Panc1 (cell line): ENCODE data around the gene PCED1B. TPM values are rescaled to one million over a fixed set of nuclear protein-coding genes. Genes with fewer than 3 reads are reported as not detected.

Source experiments
- ATAC-seq: fragments of 200-7000 bp; cut with Tn5 transposase; 2 replicates; pipeline ENCODE4 v1.9.1; 2020; ENCODE audit warnings: mild to moderate bottlenecking, moderate library complexity
- BruUV-seq: library from RNA; stranded (reverse); fragments of 400-500 nt; replicated peaks from 2 replicates; lab custom pipeline; 2021; lab: Mats Ljungman, UMichigan
- CTCF ChIA-PET: fragments of 300-600 bp; sonication (Branson Sonifier 250); formaldehyde crosslinking; loops from one replicate; lab custom pipeline; 2022; ENCODE audit warnings: antibody characterized with exemption; lab: Charles Lee
- POLR2A ChIA-PET: fragments of 300-600 bp; sonication (Branson Sonifier 250); formaldehyde crosslinking; loops from one replicate; lab custom pipeline; 2022; ENCODE audit warnings: antibody characterized with exemption; lab: Charles Lee
- DNase-seq: peaks from one replicate; pipeline ENCODE4 v3.0.0-alpha.2; 2010; ENCODE audit warnings: low read depth, low spot score
- H3K27ac ChIP-seq: 2 replicates; pipeline ENCODE4 v1.5.1; 2011; ENCODE audit warnings: mild to moderate bottlenecking, low read length, inconsistent platforms
- H3K27me3 ChIP-seq: fragments of 200-500 bp; sonication (Bioruptor generic); 2 replicates; pipeline ENCODE4 v1.6.0; 2014; ENCODE audit warnings: low read length, inconsistent platforms; ENCODE audit not compliant: control insufficient read depth, insufficient read depth
- H3K36me3 ChIP-seq: fragments of 200-500 bp; sonication (Bioruptor generic); 2 replicates; pipeline ENCODE4 v1.5.1; 2014; ENCODE audit warnings: inconsistent platforms, mild to moderate bottlenecking, low read length, moderate library complexity; ENCODE audit not compliant: control insufficient read depth, insufficient read depth
- H3K4me1 ChIP-seq: 2 replicates; pipeline ENCODE4 v1.5.1; 2011; ENCODE audit warnings: inconsistent platforms, mild to moderate bottlenecking, low read length, moderate library complexity; ENCODE audit not compliant: control insufficient read depth, insufficient read depth
- H3K4me3 ChIP-seq, 2 experiments: 2 replicates each; pipeline ENCODE4 v1.5.1; 2011 to 2012; ENCODE audit warnings: low read depth in 2 of 2, low read length in 2 of 2, mild to moderate bottlenecking in 2 of 2, inconsistent platforms in 1 of 2, moderate library complexity in 1 of 2
- H3K9me3 ChIP-seq: fragments of 200-500 bp; sonication (Bioruptor generic); 2 replicates; pipeline ENCODE4 v1.5.1; 2014; ENCODE audit warnings: low read depth, mild to moderate bottlenecking, inconsistent platforms, low read length, moderate library complexity; ENCODE audit not compliant: control insufficient read depth, insufficient read depth
- POLR2AphosphoS5 ChIP-seq: IDR thresholded peaks from 2 replicates; pipeline ENCODE4 v1.6.1; 2012; ENCODE audit warnings: mild to moderate bottlenecking, low read depth, low read length, moderate library complexity
- SIN3A ChIP-seq: IDR thresholded peaks from 2 replicates; pipeline ENCODE4 v1.6.1; 2012; ENCODE audit warnings: low read depth, mild to moderate bottlenecking, low read length, moderate library complexity, borderline replicate concordance; ENCODE audit not compliant: insufficient read depth
- TCF7L2 ChIP-seq: IDR thresholded peaks from 2 replicates; pipeline ENCODE4 v1.6.1; 2011; ENCODE audit warnings: mild to moderate bottlenecking, low read depth, low read length, inconsistent platforms
- in situ Hi-C: cut with HindIII; loops from 2 replicates; pipeline ENCODE4 v1.10.0; 2016; ENCODE audit warnings: low sequenced_read_pairs, low pct_unique_long_range_greater_than_20kb
- intact Hi-C: fragments of 100-400 bp; cut with micrococcal nuclease; formaldehyde crosslinking; loops from one replicate; pipeline ENCODE4 v1.10.0; 2022; ENCODE audit not compliant: unreplicated experiment
- total RNA-seq: library from RNA; stranded (reverse); gene quantifications from one replicate; pipeline ENCODE4 v1.2.1, GENCODE V29; 2021; ENCODE audit not compliant: unreplicated experiment
- TF ChIP-seq, protein P1 (sequence below): fragments of 450-650 bp; IDR thresholded peaks from 2 replicates; pipeline ENCODE4 v1.5.1; 2017; ENCODE audit warnings: mild to moderate bottlenecking
- TF ChIP-seq, protein P2 (sequence below), 2 experiments: IDR thresholded peaks; 2 replicates each; pipeline ENCODE4 v1.6.1; 2011 to 2012; ENCODE audit warnings: low read depth in 2 of 2, control low read depth in 1 of 2, low read length in 1 of 2, mild to moderate bottlenecking in 1 of 2, moderate library complexity in 1 of 2; ENCODE audit not compliant: insufficient read depth in 1 of 2

Gene PCED1B
- total RNA-seq, 1 experiment from 2014 or later = 0.82 TPM

DNA sequence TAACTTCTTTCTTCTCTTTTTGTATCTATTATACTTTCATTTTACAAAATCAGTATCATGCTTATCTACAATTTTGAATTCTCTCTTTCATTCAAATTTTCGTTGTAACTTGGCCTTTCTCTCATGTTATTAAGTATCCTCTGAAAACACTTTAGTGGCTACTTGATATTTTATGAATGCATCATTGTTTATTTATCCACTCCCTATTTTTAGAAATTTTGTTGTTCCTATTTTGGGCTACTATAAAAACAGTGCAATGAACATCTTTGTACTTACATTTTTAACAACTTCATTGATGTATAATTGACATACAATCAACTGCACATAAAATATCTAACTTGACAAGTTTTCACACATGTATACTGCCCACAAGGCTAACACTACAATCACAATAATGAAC is 44.3 kb downstream of the PCED1B start:
- no peak overlapping the region for H3K4me3 ChIP-seq
- no peak for DNase-seq
- no peaks in the 10 kb centered on the region for H3K36me3 ChIP-seq
- TF ChIP-seq POLR2AphosphoS5 (no peak), SIN3A (no peak), TCF7L2 (no peak)
- TF ChIP-seq, protein P1, sequence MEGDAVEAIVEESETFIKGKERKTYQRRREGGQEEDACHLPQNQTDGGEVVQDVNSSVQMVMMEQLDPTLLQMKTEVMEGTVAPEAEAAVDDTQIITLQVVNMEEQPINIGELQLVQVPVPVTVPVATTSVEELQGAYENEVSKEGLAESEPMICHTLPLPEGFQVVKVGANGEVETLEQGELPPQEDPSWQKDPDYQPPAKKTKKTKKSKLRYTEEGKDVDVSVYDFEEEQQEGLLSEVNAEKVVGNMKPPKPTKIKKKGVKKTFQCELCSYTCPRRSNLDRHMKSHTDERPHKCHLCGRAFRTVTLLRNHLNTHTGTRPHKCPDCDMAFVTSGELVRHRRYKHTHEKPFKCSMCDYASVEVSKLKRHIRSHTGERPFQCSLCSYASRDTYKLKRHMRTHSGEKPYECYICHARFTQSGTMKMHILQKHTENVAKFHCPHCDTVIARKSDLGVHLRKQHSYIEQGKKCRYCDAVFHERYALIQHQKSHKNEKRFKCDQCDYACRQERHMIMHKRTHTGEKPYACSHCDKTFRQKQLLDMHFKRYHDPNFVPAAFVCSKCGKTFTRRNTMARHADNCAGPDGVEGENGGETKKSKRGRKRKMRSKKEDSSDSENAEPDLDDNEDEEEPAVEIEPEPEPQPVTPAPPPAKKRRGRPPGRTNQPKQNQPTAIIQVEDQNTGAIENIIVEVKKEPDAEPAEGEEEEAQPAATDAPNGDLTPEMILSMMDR = no peak
- TF ChIP-seq, protein P2, sequence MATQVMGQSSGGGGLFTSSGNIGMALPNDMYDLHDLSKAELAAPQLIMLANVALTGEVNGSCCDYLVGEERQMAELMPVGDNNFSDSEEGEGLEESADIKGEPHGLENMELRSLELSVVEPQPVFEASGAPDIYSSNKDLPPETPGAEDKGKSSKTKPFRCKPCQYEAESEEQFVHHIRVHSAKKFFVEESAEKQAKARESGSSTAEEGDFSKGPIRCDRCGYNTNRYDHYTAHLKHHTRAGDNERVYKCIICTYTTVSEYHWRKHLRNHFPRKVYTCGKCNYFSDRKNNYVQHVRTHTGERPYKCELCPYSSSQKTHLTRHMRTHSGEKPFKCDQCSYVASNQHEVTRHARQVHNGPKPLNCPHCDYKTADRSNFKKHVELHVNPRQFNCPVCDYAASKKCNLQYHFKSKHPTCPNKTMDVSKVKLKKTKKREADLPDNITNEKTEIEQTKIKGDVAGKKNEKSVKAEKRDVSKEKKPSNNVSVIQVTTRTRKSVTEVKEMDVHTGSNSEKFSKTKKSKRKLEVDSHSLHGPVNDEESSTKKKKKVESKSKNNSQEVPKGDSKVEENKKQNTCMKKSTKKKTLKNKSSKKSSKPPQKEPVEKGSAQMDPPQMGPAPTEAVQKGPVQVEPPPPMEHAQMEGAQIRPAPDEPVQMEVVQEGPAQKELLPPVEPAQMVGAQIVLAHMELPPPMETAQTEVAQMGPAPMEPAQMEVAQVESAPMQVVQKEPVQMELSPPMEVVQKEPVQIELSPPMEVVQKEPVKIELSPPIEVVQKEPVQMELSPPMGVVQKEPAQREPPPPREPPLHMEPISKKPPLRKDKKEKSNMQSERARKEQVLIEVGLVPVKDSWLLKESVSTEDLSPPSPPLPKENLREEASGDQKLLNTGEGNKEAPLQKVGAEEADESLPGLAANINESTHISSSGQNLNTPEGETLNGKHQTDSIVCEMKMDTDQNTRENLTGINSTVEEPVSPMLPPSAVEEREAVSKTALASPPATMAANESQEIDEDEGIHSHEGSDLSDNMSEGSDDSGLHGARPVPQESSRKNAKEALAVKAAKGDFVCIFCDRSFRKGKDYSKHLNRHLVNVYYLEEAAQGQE (IDR thresholded peaks at IDR 0.05; ENCODE audit: insufficient read depth in 1 of 2, low read depth in 2 of 2, low read length in 1 of 2) = no peak
- POLR2A ChIA-PET = no interaction called here
- in situ Hi-C loops (no loop called here), intact Hi-C loops (no loop called here)
- no peaks in the 10 kb centered on the region for H3K27me3 ChIP-seq
- BruUV-seq = no TSS peak
- no peaks in the 10 kb centered on the region for H3K4me1 ChIP-seq
- H3K27ac ChIP-seq = no peak overlapping the region
- ATAC-seq = no peak
- CTCF ChIA-PET = no interaction called here
- no peaks in the 10 kb centered on the region for H3K9me3 ChIP-seq

DNA sequence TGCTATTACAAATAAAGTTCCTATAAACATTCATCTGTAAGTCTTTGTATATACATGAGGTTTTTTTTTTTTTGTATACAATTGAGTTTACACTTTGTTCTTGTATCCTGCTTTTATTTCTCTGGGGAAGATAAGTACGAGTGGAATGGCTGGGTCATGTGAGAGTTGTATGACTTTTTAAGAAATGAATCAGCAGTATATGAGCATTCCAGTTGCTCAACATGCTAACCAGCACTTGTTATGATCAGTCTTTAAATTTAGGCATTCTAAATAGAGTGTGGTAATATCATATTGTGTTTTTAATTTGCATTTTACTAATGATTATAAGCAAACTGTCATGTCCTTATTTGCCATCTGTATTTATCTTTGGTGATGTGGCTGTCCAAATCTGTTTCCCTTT is 45.0 kb downstream of the PCED1B start:
- CTCF ChIA-PET = no interaction called here
- DNase-seq (no peak), ATAC-seq (no peak)
- Histone ChIP-seq H3K4me1 (no peaks in the 10 kb centered on the region), H3K9me3 (no peaks in the 10 kb centered on the region), H3K27ac (no peak overlapping the region), H3K27me3 (no peaks in the 10 kb centered on the region), H3K36me3 (no peaks in the 10 kb centered on the region), H3K4me3 (no peak overlapping the region)
- no peak for TF ChIP-seq POLR2AphosphoS5
- TF ChIP-seq, protein P1 = no peak
- TF ChIP-seq, protein P2 (IDR thresholded peaks at IDR 0.05; ENCODE audit: insufficient read depth in 1 of 2, low read depth in 2 of 2, low read length in 1 of 2) = no peak
- no peak for TF ChIP-seq TCF7L2
- TF ChIP-seq SIN3A = no peak
- POLR2A ChIA-PET = no interaction called here
- BruUV-seq = no TSS peak
- in situ Hi-C loops (no loop called here), intact Hi-C loops (no loop called here)
